ENCODE measurements around the gene EEFSEC. TPM values are rescaled to one million over a fixed set of nuclear protein-coding genes. Genes with fewer than 3 reads are reported as not detected.
A peak's percentile ranks its signal among the peaks of the same experiment; 100 is the strongest.

Gene EEFSEC
- total RNA-seq, 1 donor from 2014 or later, result 18.7 TPM

GRCh38 chr3:128418900-128419299 lies 265.6 kb downstream of the EEFSEC start:
- no peak overlapping the region for H3K4me3 Mint-ChIP-seq
- DNase-seq (ENCODE audit: low spot score), result no peak
- H3K27me3 Mint-ChIP-seq (ENCODE audit: insufficient read depth), result no peaks in the 10 kb centered on the region
- H3K27ac Mint-ChIP-seq, result no peak overlapping the region
- no peaks in the 10 kb centered on the region for H3K36me3 Mint-ChIP-seq (ENCODE audit: low read depth)
- intact Hi-C loops (cut with micrococcal nuclease), result no loop called here
- no peaks in the 10 kb centered on the region for H3K4me1 Mint-ChIP-seq (ENCODE audit: low read depth)
- no peaks in the 10 kb centered on the region for H3K9me3 Mint-ChIP-seq

- no peaks in the 10 kb centered on the region for H3K9me3 Mint-ChIP-seq
- H3K36me3 Mint-ChIP-seq (ENCODE audit: low read depth), result no peaks in the 10 kb centered on the region
- peaks cover under 1% of the 10 kb centered on the region for H3K27me3 Mint-ChIP-seq (ENCODE audit: insufficient read depth)
- no peak for DNase-seq (ENCODE audit: low spot score)
- no peaks in the 10 kb centered on the region for H3K4me1 Mint-ChIP-seq (ENCODE audit: low read depth)
- intact Hi-C loops (cut with micrococcal nuclease), result no loop called here
- H3K27ac Mint-ChIP-seq, result no peak overlapping the region
- H3K4me3 Mint-ChIP-seq, result no peak overlapping the region
These were observed 266.0 kb downstream of the EEFSEC start for GRCh38 chr3:128419311-128419710.

- Mint-ChIP-seq H3K9me3 (no peaks in the 10 kb centered on the region), H3K27me3 (ENCODE audit: insufficient read depth) (peaks cover 3% of the 10 kb centered on the region), H3K4me1 (ENCODE audit: low read depth) (no peaks in the 10 kb centered on the region), H3K27ac (no peak overlapping the region), H3K36me3 (ENCODE audit: low read depth) (no peaks in the 10 kb centered on the region), H3K4me3 (no peak overlapping the region)
- no peak for DNase-seq (ENCODE audit: low spot score)
- intact Hi-C loops (cut with micrococcal nuclease), result no loop called here
These were observed 267.0 kb downstream of the EEFSEC start for GRCh38 chr3:128420289-128420688.

- Mint-ChIP-seq H3K27me3 (ENCODE audit: insufficient read depth) (peaks cover 3% of the 10 kb centered on the region), H3K36me3 (ENCODE audit: low read depth) (no peaks in the 10 kb centered on the region), H3K9me3 (no peaks in the 10 kb centered on the region), H3K4me3 (no peak overlapping the region), H3K4me1 (ENCODE audit: low read depth) (no peaks in the 10 kb centered on the region), H3K27ac (no peak overlapping the region)
- intact Hi-C loops (cut with micrococcal nuclease), result no loop called here
- no peak for DNase-seq (ENCODE audit: low spot score)
These were observed 267.6 kb downstream of the EEFSEC start for GRCh38 chr3:128420720-128421438.

- no peak for DNase-seq (ENCODE audit: low spot score)
- Mint-ChIP-seq H3K9me3 (no peaks in the 10 kb centered on the region), H3K4me3 (no peak overlapping the region), H3K36me3 (ENCODE audit: low read depth) (no peaks in the 10 kb centered on the region), H3K27me3 (ENCODE audit: insufficient read depth) (peaks cover 3% of the 10 kb centered on the region), H3K4me1 (ENCODE audit: low read depth) (no peaks in the 10 kb centered on the region), H3K27ac (no peak overlapping the region)
- intact Hi-C loops (cut with micrococcal nuclease), result no loop called here
These were observed 268.2 kb downstream of the EEFSEC start for GRCh38 chr3:128421439-128421836.

- H3K9me3 Mint-ChIP-seq, result no peaks in the 10 kb centered on the region
- no peak overlapping the region for H3K27ac Mint-ChIP-seq
- no peaks in the 10 kb centered on the region for H3K36me3 Mint-ChIP-seq (ENCODE audit: low read depth)
- H3K27me3 Mint-ChIP-seq (ENCODE audit: insufficient read depth), result peaks cover 3% of the 10 kb centered on the region
- H3K4me1 Mint-ChIP-seq (ENCODE audit: low read depth), result no peaks in the 10 kb centered on the region
- no peak for DNase-seq (ENCODE audit: low spot score)
- no peak overlapping the region for H3K4me3 Mint-ChIP-seq
- intact Hi-C loops (cut with micrococcal nuclease), result no loop called here
These were observed 268.7 kb downstream of the EEFSEC start for GRCh38 chr3:128421966-128422365.

GRCh38 chr3:128422762-128423524 lies 269.7 kb downstream of the EEFSEC start:
- no peak overlapping the region for H3K4me3 Mint-ChIP-seq
- peaks cover 4% of the 10 kb centered on the region for H3K27me3 Mint-ChIP-seq (ENCODE audit: insufficient read depth)
- H3K36me3 Mint-ChIP-seq (ENCODE audit: low read depth), result no peaks in the 10 kb centered on the region
- H3K27ac Mint-ChIP-seq, result no peak overlapping the region
- no peaks in the 10 kb centered on the region for H3K9me3 Mint-ChIP-seq
- H3K4me1 Mint-ChIP-seq (ENCODE audit: low read depth), result no peaks in the 10 kb centered on the region
- DNase-seq (ENCODE audit: low spot score), result no peak
- intact Hi-C loops (cut with micrococcal nuclease), result no loop called here

- no peak overlapping the region for H3K27ac Mint-ChIP-seq
- H3K4me1 Mint-ChIP-seq (ENCODE audit: low read depth), result no peaks in the 10 kb centered on the region
- DNase-seq (ENCODE audit: low spot score), result no peak
- no peak overlapping the region for H3K4me3 Mint-ChIP-seq
- no peaks in the 10 kb centered on the region for H3K36me3 Mint-ChIP-seq (ENCODE audit: low read depth)
- peaks cover 7% of the 10 kb centered on the region for H3K27me3 Mint-ChIP-seq (ENCODE audit: insufficient read depth)
- intact Hi-C loops (cut with micrococcal nuclease), result no loop called here
- H3K9me3 Mint-ChIP-seq, result no peaks in the 10 kb centered on the region
These were observed 270.4 kb downstream of the EEFSEC start for GRCh38 chr3:128423525-128424147.

- Mint-ChIP-seq H3K9me3 (no peaks in the 10 kb centered on the region), H3K36me3 (ENCODE audit: low read depth) (no peaks in the 10 kb centered on the region), H3K27ac (no peak overlapping the region), H3K27me3 (ENCODE audit: insufficient read depth) (peaks cover 7% of the 10 kb centered on the region), H3K4me3 (no peak overlapping the region), H3K4me1 (ENCODE audit: low read depth) (no peaks in the 10 kb centered on the region)
- intact Hi-C loops (cut with micrococcal nuclease), result no loop called here
- DNase-seq (ENCODE audit: low spot score), result no peak
These were observed 271.3 kb downstream of the EEFSEC start for GRCh38 chr3:128424508-128425069.

- H3K4me1 Mint-ChIP-seq (ENCODE audit: low read depth), result no peaks in the 10 kb centered on the region
- H3K27me3 Mint-ChIP-seq (ENCODE audit: insufficient read depth), result peaks cover 12% of the 10 kb centered on the region
- H3K9me3 Mint-ChIP-seq, result no peaks in the 10 kb centered on the region
- no peak for DNase-seq (ENCODE audit: low spot score)
- no peak overlapping the region for H3K4me3 Mint-ChIP-seq
- intact Hi-C loops (cut with micrococcal nuclease), result no loop called here
- H3K27ac Mint-ChIP-seq, result no peak overlapping the region
- H3K36me3 Mint-ChIP-seq (ENCODE audit: low read depth), result no peaks in the 10 kb centered on the region
These were observed 272.0 kb downstream of the EEFSEC start for GRCh38 chr3:128425142-128425845.

- intact Hi-C loops (cut with micrococcal nuclease), result loop anchor here (1.0 to 2.0 kb wide), 3 partner anchors 72 to 183 kb away; no protein-coding TSS in a partner anchor
- DNase-seq (ENCODE audit: low spot score), result no peak
- H3K36me3 Mint-ChIP-seq (ENCODE audit: low read depth), result no peaks in the 10 kb centered on the region
- H3K9me3 Mint-ChIP-seq, result no peaks in the 10 kb centered on the region
- H3K4me1 Mint-ChIP-seq (ENCODE audit: low read depth), result no peaks in the 10 kb centered on the region
- no peak overlapping the region for H3K4me3 Mint-ChIP-seq
- no peak overlapping the region for H3K27ac Mint-ChIP-seq
- peaks cover 17% of the 10 kb centered on the region for H3K27me3 Mint-ChIP-seq (ENCODE audit: insufficient read depth)
These were observed 272.5 kb downstream of the EEFSEC start for GRCh38 chr3:128425846-128426127.

GRCh38 chr3:128426128-128426921 lies 273.0 kb downstream of the EEFSEC start:
- no peaks in the 10 kb centered on the region for H3K9me3 Mint-ChIP-seq
- DNase-seq (ENCODE audit: low spot score), result peak; percentile 52
- intact Hi-C loops (cut with micrococcal nuclease), result loop anchor here (1.0 to 2.0 kb wide), 3 partner anchors 71 to 182 kb away; no protein-coding TSS in a partner anchor
- H3K27me3 Mint-ChIP-seq (ENCODE audit: insufficient read depth), result peaks cover 21% of the 10 kb centered on the region
- H3K27ac Mint-ChIP-seq, result no peak overlapping the region
- no peaks in the 10 kb centered on the region for H3K36me3 Mint-ChIP-seq (ENCODE audit: low read depth)
- no peaks in the 10 kb centered on the region for H3K4me1 Mint-ChIP-seq (ENCODE audit: low read depth)
- H3K4me3 Mint-ChIP-seq, result no peak overlapping the region

Measured in activated T-helper 1 cell treated with anti-CD3 and anti-CD28 coated beads, Interleukin-12 subunit alpha, Interleukin-12 subunit beta, Interleukin-2, Interleukin-4 antibody, amounts not matched to agents 30 ng/mL and 10 ng/mL and 1 ng/mL, durations not matched to agents 14 hours and 24 hours and 36 hours (primary cell).